Measurements from ENCODE around the gene BBS10.
"Not testable (repeated sequence)": the region's sequence is repeated elsewhere in the genome, so short reads cannot be mapped to it uniquely, and the experiment has no call there.

Gene BBS10

DNA sequence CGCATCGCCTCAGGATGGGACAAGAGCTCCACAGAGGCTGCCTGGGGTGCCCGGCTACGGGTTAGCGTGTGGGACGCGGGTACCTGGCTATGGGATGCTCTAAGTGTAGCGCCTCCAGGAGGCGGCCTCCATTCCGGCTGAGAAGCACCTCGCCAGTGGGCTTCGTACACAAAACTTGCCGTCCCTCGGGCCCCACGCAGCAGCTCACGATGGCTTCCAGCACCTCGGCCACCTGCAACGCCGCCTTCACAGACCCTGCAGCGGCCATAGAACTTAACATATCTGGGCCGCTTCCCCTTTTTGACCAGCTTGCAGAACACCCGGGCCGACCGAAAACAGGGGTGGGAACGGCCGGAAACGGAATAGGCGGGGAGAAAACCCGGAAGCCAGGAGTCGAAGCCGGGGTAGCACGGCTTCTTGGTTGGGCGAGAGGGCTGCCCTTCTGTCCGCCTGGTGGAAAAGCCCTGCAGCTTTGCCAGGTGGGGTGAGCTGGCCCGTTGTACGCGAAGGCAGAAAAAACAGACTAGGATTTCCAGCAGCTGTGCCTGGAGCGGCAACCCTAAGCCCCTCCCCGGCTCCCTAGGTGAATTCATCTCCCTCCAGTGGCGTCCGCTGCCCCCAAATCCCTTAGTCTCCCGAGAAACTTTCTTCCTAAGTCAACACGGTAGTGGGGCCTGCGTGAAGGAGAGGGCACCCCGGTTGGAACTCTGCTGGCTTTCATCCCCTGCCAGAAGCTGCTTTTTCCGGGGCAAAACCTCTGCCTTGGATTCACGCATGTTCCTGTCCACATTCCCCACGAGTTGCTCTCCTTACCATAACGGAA, at the start of gene BBS10:
Gene BBS10 (minus strand): TSS at position 337 of the 823 bp plus-strand sequence. CDS start 57 bp downstream, at position 280.
- peak; percentile 78 for DNase-seq (ENCODE audit: low read depth)

DNA sequence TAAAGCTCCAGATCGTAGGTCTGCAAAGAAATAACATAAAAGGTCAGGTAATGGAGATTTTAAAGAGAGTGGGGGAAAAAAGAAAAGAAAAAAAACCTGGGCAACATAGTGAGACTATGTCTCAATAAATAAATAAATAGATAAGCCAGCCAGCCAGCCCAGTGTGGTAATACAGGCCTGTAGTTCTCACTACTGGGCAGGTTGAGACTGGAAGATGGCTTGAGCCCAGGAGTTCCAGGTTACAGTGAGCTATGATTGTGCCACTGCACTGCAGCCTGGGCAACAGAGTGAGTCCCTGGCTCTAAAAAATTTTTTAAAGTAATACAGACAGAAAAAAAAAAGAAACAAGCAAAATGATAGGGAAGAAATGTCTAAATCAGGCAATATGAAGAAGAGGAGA, 43.2 kb upstream of the BBS10 start:
- DNase-seq (ENCODE audit: low read depth): no peak

DNA sequence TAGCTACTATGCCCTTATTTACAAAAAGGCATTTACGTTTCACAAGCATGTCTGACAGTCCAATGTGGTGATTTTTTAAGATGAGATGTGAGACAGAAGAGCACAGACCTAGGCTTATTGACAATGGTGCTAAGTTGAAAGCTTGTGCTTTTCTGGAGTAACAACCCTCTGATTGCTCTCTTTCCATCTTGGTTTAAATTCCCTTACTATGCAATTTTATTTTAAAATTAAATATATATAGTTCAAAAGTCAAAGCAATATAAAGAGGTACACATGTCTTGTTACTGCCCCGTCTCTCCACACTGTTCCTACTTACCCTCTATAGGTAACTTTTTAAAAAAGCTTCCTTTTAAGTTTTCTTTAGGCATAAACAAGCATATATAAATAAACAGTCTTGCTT, 39.4 kb upstream of the BBS10 start:
- DNase-seq (ENCODE audit: low read depth): no peak

DNA sequence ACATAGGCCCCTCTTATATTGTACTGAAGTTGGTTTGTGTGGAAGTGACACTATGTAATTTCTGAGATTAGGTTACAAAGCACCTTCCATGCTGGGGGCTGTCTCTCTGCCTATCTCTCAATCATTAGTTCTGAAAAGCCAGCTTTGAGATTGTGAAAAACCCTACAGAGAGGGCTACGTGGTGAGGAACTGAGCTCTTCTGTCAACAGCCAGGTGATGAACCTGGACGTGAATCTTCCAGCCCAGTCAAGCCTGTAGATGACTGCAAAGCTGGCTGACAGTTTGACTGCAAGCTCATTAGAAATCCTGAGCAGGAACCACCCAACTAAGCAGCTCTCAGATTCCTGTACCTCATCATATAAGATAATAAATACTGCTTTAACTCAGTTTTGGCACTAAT, 36.3 kb upstream of the BBS10 start:
- no peak for DNase-seq (ENCODE audit: low read depth)

DNA sequence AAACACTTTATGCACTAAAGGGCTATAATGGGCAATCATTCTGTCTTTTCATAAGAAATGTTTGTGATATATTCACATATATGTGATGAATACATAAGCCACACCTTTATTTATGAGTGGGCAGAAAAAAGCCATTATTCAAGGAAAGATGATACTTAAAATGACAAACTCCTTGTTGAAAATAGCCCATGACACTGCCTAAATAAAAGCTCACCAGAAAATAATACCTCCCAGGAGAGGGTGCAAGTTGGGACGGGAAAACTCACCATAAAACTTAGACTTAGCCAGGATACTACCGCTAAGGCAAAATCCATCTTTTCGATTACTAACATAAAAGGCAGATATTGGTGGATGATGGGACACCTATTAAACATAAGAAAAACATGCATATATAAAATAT, 35.8 kb upstream of the BBS10 start:
- DNase-seq (ENCODE audit: low read depth): no peak

DNA sequence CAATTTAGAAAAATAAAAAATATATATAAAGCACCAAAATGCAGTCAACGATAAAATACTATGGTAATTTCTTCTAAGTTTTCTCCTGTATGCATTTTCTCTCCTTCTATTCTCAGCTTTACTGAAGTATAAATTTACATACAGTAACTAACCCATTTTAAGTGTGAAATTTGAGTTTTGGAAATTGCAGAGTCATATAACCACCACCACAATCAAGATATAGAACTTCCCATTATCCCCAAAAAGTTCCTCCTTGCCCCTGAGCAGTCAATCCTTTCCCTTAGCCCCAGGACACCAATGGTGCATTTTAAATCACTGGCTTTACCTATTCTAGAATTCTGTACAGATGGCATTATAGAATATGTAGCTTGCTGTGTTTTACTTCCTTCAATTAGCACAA, 31.0 kb upstream of the BBS10 start:
- no peak for DNase-seq (ENCODE audit: low read depth)

DNA sequence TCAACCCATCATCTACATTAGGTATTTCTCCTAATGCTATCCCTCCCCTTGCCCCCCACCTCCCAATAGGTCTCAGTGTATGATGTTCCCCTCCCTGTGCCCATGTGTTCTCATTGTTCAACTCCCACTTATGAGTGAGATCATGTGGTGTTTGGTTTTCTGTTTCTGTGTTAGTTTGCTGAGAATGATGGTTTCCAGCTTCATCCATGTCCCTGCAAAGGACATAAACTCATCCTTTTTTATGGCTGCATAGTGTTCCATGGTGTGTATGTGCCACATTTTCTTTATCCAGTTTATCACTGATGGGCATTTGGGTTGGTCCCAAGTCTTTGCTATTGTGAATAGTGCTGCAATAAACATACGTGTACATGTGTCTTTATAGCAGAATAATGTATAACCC, 28.7 kb upstream of the BBS10 start:
- not testable (repeated sequence) for DNase-seq (ENCODE audit: low read depth)

DNA sequence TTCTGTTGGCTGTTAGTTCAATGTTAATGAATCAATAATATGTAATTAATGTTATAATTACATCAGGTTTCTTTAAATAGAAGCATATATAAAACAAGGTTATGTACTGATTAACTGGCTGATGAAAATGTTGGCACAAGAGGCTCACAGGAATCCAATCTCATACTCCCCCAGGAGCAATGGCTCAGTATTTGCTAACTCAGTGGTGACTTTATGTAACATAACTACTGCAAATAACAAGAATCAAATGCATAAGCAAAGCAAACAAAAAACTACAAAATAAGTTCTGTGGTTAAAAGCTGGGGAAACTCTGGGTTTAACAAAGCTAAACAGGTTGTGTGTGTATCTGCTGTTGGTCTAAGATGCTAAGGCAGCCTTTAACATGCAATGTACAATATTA, 27.7 kb upstream of the BBS10 start:
- DNase-seq (ENCODE audit: low read depth): no peak

DNA sequence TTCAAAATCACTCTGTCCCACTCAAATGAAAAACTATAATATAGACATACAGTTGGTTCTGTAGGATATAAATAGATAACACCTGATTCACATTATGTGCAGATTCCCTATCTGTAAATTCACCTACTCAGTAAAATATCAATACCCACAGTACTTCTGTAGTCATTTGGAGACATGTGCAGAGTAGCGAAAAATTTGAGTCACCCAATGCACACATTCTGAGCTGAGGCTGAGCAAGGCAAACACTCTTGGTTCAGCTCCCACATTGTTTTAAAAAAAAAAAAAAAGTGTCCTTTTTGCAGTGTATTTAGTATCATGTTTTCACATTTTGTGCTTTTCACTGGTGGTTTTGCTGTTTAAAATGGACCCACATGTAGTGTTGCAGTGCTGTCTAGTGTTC, 27.3 kb upstream of the BBS10 start:
- DNase-seq (ENCODE audit: low read depth): no peak

DNA sequence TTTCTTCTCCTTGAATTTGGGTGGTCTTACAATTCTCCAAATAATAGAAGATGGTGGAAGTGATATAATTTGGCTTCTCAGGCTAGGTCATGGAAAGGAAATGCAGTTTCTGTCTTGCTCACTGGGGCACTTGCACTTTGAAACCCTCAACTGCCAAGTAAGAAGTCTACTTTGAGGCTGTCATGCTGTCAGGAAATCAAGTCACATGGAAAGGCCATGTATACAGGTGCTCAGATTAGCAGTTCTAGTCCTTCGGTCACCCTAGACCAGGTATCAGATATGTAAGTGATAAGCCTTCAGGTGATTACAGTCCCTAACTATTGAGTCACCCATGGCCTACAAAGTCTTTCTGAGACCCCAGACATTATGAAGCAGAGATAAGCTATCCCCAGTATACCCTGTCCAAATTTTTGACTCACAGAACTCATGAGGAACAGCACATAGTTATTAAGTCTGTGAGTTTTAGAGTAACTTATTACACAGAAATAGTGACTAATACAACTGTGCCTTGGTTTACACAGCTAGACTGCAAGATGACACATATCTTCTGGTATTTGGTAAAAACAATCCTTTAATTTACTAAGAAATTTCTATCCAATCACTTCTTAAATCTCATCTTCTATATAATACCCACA, 26.3 kb upstream of the BBS10 start:
- DNase-seq (ENCODE audit: low read depth): no peak

DNA sequence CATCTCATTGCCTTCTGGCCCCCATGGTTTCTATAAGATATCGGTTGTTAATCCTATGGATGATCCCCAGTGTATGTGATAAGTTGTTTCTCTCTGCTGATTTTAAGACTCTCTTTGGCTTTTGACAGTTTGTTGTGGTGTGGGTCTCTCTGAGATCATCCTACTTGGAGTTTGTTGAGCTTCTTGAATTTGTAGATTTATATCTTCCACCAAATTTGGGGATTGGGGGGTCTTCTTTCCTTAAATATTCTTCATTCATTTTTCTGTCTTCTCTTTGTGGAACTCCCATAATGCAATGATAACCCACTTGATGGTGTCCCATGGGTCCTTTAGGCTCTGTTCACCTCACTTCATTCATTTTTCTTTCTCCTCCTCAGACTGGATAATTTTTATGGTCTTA, 20.0 kb upstream of the BBS10 start:
- no peak for DNase-seq (ENCODE audit: low read depth)

DNA sequence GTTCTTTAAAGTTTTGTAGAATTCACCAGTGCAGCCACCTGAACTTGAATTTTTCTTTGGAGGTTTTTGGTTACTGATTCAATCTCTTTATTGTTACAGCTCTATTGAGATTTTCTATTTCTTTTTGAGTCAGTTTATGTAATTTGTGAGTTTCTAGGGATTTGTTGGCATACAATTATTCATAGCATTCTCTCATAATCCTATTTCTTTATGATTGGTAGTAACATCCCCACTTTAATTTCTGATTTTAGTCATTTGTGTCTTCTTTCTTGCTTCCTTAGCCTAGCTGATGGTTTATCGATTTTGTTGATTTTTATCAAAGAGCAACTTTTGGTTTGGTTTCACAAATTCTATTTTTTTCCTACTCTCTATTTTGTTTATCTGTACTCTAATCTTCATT, 17.9 kb upstream of the BBS10 start:
- no peak for DNase-seq (ENCODE audit: low read depth)

DNA sequence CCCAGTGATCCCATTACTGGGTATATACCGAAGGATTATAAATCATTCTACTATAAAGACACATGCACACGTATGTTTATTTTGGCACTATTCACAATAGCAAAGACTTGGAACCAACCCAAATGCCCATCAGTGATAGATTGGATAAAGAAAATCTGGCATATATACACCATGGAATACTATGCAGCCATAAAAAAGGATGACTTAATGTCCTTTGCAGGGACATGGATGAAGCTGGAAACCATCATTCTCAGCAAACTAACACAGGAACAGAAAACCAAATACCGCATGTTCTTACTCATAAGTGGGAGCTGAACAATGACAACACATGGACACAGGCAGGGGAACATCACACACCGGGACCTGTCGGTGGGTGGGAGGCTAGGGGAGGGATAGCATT, 15.9 kb upstream of the BBS10 start:
- DNase-seq (ENCODE audit: low read depth): not testable (repeated sequence)

DNA sequence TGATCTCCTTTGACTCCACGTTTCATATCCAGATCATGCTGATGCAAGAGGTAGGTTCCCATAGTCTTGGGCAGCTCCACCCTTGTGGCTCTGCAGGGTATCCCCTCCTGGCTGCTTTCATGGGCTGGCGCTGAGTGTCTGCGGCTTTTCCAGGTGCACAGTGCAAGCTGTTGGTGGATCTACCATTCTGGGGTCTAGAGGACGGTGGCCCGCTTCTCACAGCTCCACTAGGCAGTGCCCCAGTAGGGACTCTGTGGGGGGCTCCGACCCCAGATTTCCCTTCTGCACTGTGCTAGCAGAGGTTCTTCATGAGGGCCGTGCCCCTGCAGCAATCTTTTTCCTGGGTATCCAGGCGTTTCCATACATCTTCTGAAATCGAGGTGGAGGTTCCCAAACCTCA, 12.1 kb upstream of the BBS10 start:
- DNase-seq (ENCODE audit: low read depth): no peak

DNA sequence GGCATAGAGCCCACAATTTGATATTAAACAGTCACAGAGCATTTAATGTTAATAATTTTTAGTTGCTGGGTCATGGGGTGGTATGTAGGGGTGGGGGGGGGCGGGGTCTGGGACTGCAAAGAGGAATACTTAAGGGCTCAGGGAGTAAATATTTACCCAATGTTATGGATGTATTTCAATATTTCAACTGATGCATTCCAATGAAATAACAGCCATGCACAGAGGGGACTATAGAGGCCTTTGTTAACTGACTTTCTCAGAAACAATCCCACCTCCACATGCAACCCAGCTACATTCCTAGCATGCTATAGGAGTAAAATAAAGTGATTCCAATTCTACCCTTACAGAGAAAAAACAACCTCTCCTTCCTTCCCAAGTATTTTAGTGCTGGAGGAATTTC, 7.9 kb upstream of the BBS10 start:
- no peak for DNase-seq (ENCODE audit: low read depth)

DNA sequence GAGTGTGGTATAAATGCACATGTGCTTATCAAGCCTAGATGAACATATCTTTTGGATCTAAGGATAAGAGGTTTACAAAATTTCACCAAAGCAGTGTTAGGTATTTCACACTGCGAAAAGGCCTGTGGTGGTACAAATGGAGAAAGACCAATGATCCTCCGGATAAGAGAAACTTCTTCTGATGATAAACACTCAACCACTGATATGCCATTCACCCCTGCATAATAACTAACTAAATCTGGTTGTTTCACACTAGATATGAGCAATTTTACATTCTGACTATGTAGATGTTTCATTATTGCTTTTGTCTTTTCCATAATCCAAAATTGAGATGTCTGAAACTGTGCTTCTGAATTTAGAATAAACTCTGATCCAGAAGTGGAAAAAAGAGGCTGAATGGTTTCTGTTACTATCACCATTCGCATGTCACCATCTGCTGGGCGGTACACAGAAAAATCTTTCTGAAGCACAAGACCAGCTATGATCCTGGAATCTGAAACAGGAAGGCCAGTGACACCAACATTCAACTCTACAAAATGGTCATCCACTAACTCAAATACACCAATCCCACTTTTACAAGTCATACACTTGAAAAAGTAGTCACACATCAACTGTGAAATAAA, 1.3 kb downstream of the BBS10 start:
- no peak for DNase-seq (ENCODE audit: low read depth)

DNA sequence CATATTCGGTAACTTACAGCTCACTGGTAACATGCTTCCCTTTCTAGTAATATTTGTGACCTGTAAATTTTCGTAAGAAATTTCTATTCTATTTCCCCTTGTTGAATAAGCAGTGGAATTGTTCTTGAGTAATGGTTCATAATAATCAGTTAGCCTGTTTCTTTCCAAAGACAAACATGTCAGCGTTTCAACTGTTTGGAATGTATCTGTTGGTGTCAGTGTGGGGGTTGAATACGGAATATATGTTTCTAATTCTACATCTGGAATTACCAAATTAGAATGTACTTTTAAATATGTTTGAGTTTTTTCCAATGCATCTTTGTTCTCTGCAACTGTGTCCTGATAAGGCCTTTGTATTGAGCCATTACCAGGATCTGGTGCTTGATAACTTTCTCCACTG, 2.0 kb downstream of the BBS10 start:
- no peak for DNase-seq (ENCODE audit: low read depth)

DNA sequence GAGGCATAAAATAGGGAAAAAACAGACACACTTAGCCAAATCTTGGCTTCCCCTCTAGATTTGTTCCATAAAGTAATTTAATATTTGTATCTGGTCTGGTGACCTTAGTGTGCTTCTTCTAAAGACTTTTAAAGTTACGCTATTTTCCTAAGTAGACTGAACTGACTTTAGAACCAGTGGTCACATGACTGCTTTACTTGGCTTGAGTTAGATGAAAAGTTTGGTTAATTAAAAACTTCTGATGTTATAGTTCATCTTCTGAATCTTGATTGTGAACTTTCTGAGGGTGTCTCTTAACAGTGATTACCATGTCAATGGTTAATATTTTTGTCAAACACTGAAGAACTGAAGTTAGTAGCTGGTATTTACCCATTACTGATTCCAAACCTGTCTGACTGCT, 2.6 kb downstream of the BBS10 start:
- no peak for DNase-seq (ENCODE audit: low read depth)

DNA sequence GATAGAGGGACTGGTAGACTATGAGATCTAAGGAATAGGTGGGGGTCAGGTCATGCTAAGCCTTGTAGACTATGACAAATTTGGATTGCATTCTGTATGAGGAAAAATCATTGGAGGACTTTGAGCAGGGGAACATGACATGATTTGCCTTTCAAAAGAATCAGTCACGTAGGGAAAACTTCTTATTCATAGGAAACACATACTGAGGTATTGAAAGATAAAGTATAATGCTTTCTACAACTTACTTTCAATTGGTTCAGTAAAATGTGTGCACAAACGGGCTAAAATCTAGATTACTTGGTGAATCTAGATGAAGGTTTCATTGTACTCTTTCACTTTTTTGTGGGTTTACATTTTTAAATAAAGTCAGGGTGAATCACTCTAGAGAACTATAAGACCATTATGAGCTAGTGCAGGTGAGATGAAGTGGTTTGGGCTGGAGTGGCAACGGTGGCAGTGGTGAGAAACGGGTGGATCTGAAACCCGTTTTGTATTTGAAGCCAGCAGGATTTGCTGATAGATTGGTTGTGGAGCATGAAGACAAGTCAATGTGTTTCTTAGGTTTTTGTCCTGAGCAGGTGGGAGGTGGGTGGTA, 6.7 kb downstream of the BBS10 start:
- no peak for DNase-seq (ENCODE audit: low read depth)

DNA sequence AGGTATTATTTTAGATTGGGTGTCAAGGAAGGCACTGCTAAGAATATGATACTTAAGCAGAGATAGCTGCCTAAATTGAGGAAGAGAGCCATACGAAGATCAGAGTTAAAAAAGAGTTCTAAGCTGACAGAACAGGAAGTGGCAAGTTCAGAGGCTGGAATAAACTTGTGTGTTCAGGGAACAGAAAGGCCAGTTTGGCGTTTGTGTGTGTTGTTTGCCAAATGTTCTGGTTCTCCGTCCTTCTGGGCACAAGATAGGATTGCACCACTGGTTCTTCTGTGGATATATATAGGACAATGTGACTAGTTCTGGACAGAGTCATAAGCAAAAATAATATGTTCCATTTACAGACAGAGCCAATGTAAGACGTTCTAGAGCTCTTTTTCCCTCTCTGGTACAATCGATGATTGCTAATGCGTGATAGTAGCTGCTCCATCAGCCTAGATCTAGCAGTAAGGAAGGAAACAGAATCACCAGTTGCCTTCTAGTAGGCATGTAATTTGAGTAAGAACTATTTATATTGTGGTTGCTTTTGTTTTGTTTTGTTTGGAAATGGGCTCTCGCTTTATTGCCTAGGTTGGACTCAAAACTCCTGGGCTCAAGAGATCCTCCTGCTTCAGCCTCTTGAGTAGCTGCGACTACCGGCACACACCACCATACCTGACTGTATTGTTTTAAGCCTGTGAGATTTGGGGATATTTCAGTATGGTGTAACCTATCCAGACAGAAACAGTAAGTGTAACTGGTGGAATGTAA, 7.4 kb downstream of the BBS10 start:
- no peak for DNase-seq (ENCODE audit: low read depth)

DNA sequence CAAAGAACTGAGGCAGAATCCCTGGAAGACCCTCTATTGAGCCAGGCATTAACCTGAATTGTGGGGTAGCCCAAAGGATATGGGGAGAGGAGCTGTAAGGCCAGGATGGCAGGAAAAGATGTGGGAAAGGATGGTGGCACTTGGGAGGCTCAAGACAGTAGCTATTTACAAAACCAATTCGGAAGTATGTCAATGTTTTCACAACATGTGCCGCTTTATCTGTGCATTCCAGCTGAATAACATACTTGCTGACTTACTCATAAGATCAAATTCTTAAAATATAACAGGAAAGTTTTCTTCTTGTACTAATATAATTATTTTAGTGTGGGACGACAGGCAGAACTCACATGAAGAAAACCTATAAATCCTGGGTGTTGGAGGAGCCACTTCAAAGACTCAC, 10.6 kb downstream of the BBS10 start:
- DNase-seq (ENCODE audit: low read depth): no peak

DNA sequence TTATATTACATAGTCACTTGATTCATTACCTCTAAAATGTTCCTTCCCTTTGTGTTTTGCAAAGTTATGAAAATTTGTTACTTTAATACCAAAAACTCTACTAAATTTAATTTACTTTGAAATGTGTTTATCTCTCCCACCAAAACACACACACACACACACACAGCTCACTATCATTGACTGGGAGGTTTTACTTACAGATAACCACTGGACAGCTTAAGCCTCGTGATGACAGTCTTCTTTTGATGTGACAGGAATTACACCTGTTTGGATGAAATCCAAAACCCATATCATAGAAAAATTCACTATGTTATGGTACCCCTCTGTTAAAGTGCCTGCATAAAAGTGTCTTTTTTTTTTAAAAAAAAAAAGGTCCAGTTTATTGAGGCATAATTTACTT, 15.6 kb downstream of the BBS10 start:
- no peak for DNase-seq (ENCODE audit: low read depth)

Measured in stimulated activated CD8-positive, alpha-beta memory T cell treated with anti-CD3 and anti-CD28 coated beads, Interleukin-4, amount 100 ng/mL, for 24 hours (primary cell).